HepG2 (cell line): ENCODE data around the gene RABGAP1. TPM values are rescaled to one million over a fixed set of nuclear protein-coding genes. Genes with fewer than 3 reads are reported as not detected.

ENCODE experiments used
- ADNP ChIP-seq: sonication (generic); formaldehyde crosslinking; IDR thresholded peaks from 2 replicates; pipeline ENCODE4 v1.4.0; 2020; ENCODE audit warnings: missing genetic modification reagents
- FOXA3 ChIP-seq: IDR thresholded peaks from 2 replicates; pipeline ENCODE4 v1.6.1; 2016; ENCODE audit warnings: missing genetic modification reagents, missing compliant biosample characterization
- HHEX ChIP-seq: IDR thresholded peaks from 2 replicates; pipeline ENCODE4 v1.6.1; 2016; ENCODE audit warnings: control low read depth
- MXD4 ChIP-seq: IDR thresholded peaks from 2 replicates; pipeline ENCODE4 v1.6.1; 2016; ENCODE audit warnings: mild to moderate bottlenecking, missing biosample characterization, missing genetic modification reagents
- REXO4 ChIP-seq: sonication (generic); formaldehyde crosslinking; IDR thresholded peaks from 2 replicates; pipeline ENCODE4 v1.8.0; 2022; ENCODE audit warnings: missing genetic modification reagents, mild to moderate bottlenecking, borderline replicate concordance
- SIN3B ChIP-seq: fragments of 150-350 bp; IDR thresholded peaks from 2 replicates; pipeline ENCODE4 v1.6.1; 2014; ENCODE audit warnings: low read length
- UBTF ChIP-seq: sonication (generic); formaldehyde crosslinking; IDR thresholded peaks from 2 replicates; pipeline ENCODE4 v1.4.0; 2020; ENCODE audit warnings: mild to moderate bottlenecking, missing genetic modification reagents
- ZBTB8A ChIP-seq: sonication (generic); formaldehyde crosslinking; IDR thresholded peaks from 2 replicates; pipeline ENCODE4 v1.4.0; 2020; ENCODE audit warnings: mild to moderate bottlenecking, low read depth, missing genetic modification reagents, borderline replicate concordance
- ZNF142 ChIP-seq: sonication (generic); formaldehyde crosslinking; IDR thresholded peaks from 2 replicates; pipeline ENCODE4 v1.4.0; 2020; ENCODE audit warnings: missing genetic modification reagents
- ZNF230 ChIP-seq: sonication (generic); formaldehyde crosslinking; IDR thresholded peaks from 2 replicates; pipeline ENCODE4 v1.4.0; 2020; ENCODE audit warnings: mild to moderate bottlenecking, missing genetic modification reagents
- ZNF530 ChIP-seq: sonication (generic); formaldehyde crosslinking; IDR thresholded peaks from 2 replicates; pipeline ENCODE4 v1.5.0; 2020; ENCODE audit warnings: low read depth, mild to moderate bottlenecking, missing genetic modification reagents
- polyA plus RNA-seq, 8 experiments: library from polyadenylated mRNA; depleted of rRNA in 3 of 8; stranded (reverse) in 7 of 8; unstranded in 1 of 8; fragments of >200 nt; fragmentation: Illumina TruSeq in 4 of 8; extraction: Trizol in 4 of 8; gene quantifications; 2 replicates each; pipeline versions ENCODE4 v1.2.1 to v1.2.3, GENCODE V29; 2011 to 2016; ENCODE audit warnings: low read depth in 4 of 8, missing spikeins in 1 of 8, mixed read lengths in 1 of 8; ENCODE audit not compliant: insufficient read depth in 1 of 8
- total RNA-seq, 5 experiments: library from RNA; depleted of rRNA; stranded (reverse); fragments of >200 nt; fragmentation: Illumina TruSeq; extraction: Trizol; gene quantifications; 2 replicates each; pipeline ENCODE4 v1.2.3, GENCODE V29; 2016; ENCODE audit warnings: low read depth in 1 of 5
- TF ChIP-seq, protein P1 (sequence below), 2 experiments: fragments of 450-650 bp in 1 of 2; sonication (generic) in 1 of 2; formaldehyde crosslinking in 1 of 2; IDR thresholded peaks; 2 replicates each; pipeline versions ENCODE4 v1.6.1 to v1.8.0; 2016 to 2022; ENCODE audit warnings: antibody characterized with exemption in 1 of 2, mild to moderate bottlenecking in 1 of 2, missing genetic modification reagents in 1 of 2

Gene RABGAP1
- total and polyA plus RNA-seq, 2 of the 13 experiments (the other 11 are each of a cell fraction or from before 2014, with no cell fraction given): 19.1 to 19.3 TPM

GRCh38 chr9:123087359-123087888 is 146.6 kb downstream of the RABGAP1 start (continued):
- TF ChIP-seq UBTF (CRISPR knock-in tag) (no peak), ZNF530 (CRISPR knock-in tag) (no peak), ZNF142 (CRISPR knock-in tag) (peak; percentile 61; the same call in 1 of the 2 replicates), ADNP (CRISPR knock-in tag) (no peak), FOXA3 (CRISPR knock-in tag) (peak; percentile 97), HHEX (CRISPR knock-in tag) (peak; percentile 87), ZNF230 (CRISPR knock-in tag) (no peak), REXO4 (CRISPR knock-in tag) (no peak), SIN3B (no peak), MXD4 (CRISPR knock-in tag) (0 out of 2 replicates have a peak, but pooled peaks have one; percentile 45), ZBTB8A (CRISPR knock-in tag) (no peak)
- TF ChIP-seq, protein P1, sequence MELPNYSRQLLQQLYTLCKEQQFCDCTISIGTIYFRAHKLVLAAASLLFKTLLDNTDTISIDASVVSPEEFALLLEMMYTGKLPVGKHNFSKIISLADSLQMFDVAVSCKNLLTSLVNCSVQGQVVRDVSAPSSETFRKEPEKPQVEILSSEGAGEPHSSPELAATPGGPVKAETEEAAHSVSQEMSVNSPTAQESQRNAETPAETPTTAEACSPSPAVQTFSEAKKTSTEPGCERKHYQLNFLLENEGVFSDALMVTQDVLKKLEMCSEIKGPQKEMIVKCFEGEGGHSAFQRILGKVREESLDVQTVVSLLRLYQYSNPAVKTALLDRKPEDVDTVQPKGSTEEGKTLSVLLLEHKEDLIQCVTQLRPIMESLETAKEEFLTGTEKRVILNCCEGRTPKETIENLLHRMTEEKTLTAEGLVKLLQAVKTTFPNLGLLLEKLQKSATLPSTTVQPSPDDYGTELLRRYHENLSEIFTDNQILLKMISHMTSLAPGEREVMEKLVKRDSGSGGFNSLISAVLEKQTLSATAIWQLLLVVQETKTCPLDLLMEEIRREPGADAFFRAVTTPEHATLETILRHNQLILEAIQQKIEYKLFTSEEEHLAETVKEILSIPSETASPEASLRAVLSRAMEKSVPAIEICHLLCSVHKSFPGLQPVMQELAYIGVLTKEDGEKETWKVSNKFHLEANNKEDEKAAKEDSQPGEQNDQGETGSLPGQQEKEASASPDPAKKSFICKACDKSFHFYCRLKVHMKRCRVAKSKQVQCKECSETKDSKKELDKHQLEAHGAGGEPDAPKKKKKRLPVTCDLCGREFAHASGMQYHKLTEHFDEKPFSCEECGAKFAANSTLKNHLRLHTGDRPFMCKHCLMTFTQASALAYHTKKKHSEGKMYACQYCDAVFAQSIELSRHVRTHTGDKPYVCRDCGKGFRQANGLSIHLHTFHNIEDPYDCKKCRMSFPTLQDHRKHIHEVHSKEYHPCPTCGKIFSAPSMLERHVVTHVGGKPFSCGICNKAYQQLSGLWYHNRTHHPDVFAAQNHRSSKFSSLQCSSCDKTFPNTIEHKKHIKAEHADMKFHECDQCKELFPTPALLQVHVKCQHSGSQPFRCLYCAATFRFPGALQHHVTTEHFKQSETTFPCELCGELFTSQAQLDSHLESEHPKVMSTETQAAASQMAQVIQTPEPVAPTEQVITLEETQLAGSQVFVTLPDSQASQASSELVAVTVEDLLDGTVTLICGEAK (IDR thresholded peaks at IDR 0.05): no peak
- TF ChIP-seq, protein P1 (CRISPR knock-in tag; IDR thresholded peaks at IDR 0.05): no peak; the same call in 1 of the 2 replicates
